NCI-H2227 treated with DMSO at 0.1 percent for 48 hours (cell line): ENCODE measurements around the gene PUM2.
"Not testable (repeated sequence)": the region's sequence is repeated elsewhere in the genome, so short reads cannot be mapped to it uniquely, and the experiment has no call there.

ENCODE experiments used
- DNase-seq: peaks from one replicate; lab custom pipeline; 2025; lab: John Stamatoyannopoulos, UW

The PUM2 gene

DNA sequence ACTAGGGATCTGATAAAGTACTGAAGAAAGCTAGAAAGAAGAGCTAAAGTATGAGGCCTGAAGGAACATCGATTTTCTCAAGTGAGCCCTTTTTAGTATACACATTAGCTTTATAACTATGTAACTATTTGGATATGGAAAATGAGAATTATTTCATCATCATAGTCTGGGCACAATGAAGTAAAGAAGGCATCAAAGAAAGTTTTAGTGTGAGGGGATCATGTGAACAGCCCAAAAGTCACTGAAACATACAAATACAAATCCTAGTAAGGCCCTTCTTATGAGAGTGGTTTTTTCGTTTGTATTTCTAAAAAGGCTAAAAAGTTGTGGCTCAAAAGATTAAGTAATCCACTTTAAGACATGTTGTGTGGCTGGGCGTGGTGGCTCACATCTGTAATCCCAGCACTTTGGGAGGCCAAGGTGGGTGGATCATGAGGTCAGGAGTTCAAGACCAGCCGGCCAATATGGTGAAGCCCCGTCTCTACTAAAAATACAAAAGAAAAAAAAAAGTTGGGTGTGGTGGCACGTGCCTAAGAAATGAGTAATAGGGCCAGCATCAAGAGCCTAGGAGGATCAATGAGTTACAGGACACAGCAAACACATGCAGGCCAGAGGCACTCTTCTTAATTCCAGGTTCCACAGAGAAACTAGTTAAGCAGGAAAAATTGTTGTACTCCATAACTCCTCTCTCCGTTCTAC lies 61.9 kb downstream of the PUM2 start:
- DNase-seq: no peak

DNA sequence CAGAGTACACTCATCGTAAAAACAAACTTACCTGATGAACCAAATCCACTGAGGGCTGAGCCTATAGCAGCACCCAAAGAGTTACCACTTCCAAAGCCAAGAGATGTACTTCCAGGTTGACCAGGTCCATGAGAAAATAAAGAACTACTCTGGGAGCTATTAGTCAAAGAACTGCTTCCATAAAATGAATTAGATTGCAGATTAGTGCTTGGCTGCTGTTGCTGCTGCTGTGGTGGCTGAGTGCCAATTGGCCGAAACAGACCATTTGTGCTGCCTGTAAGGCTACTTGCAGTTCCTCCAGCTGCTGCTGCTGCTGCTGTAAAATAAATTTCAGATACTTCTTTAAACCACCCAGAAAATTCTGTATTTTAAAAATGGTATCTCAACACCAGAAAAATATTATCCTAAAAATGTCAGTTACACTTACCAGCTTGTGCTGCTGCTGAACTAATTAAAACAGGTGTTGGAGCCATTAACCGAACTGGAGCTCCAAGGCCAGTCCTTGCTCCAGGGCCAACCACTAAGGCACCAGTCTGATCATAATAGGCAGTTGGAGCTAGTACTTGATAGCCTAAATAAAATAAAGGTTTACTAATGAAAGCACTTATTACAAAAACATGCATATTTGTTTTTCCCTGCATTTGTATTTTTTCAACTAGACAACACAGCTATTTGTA lies 67.6 kb downstream of the PUM2 start:
- DNase-seq: no peak

DNA sequence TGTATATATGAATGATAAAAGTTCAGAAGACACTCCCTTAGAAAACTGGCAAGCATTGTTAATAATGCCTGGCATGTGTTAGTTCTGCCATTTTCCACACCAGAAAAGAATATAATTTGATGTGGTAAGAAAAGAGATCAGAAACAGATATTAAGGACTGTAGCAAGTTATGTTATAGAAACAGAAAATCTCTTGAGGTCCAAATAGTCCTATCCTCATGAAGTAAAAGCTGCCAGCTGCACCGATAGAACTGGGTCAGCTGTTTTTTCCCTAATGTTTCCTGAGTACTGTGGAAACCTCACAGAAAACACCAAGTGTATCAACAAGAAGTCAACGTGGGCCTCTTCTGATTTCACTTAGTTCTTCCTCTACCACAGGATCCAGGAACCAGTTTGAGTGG lies 68.8 kb downstream of the PUM2 start:
- no peak for DNase-seq

DNA sequence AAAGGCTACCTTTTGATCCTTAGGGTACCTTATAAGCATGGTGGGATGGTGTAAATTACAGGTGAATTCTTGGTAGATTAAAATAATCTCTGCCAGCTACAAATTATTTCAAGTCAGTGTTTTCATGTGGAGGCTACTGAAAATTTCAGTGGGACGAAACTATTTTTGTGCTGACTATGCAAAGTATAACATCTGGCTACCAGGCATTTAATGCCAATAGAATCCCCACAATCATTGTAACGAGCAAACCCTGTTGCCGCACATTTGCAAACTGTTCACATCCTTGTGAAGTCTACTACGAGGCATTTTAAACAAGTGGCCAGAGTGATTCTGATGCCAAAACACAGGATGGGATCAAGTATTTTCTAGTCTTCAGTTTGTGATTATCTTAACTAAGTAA lies 77.6 kb downstream of the PUM2 start:
- DNase-seq: no peak

DNA sequence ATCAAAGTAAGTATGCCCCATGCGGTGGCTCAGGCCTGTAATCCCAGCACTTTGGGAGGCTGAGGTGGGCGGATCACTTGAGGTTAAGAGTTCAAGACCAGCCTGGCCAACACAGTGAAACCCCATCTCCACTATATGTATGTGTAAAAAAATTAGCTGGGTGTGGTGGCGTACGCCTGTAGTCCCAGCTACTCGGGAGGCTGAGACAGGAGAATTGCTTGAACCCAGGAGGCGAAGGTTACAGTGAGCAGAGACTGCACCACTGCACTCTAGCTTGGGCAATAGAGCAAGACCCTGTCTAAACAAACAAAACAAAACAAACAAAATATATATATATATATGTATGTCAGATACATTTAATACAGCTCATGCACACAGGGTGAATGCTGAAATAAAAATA lies 82.3 kb downstream of the PUM2 start:
- DNase-seq: not testable (repeated sequence)

DNA sequence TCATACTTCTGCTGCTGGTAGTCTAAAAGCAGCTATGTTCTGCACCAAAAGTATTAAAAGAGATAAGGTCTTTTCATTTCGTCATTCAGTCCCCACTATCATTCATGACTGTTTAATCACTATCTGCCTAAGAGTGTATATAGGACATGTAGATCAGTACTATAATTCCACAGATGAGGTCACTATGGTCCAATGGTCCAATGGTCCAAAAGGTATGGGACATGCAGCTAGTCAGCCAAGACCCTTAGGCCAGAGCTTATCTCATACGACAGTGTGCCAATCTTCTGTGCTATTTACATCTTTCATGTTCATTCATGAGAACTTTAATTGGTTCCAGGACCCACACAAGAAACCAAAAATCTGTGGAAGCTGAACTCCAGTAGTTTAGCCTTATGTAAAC lies 83.1 kb downstream of the PUM2 start:
- DNase-seq: no peak

DNA sequence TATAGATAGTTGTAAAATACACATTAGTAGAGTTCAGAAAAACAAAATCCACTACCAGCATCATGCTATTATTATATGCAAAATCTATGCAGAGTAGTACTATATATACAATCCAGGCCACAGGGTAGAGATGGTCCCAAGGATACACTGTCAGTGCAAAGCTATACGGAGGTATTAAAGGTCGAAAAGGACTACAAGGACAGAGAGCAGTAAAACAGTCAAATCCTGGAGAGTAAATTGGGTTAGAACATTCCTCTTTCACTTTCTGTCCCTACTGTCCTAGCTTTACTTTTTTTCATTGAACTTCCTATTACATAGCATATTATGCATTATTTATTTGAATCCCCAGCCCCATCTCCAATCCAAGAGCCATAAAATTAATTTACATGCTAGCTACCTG lies 86.0 kb downstream of the PUM2 start:
- no peak for DNase-seq

DNA sequence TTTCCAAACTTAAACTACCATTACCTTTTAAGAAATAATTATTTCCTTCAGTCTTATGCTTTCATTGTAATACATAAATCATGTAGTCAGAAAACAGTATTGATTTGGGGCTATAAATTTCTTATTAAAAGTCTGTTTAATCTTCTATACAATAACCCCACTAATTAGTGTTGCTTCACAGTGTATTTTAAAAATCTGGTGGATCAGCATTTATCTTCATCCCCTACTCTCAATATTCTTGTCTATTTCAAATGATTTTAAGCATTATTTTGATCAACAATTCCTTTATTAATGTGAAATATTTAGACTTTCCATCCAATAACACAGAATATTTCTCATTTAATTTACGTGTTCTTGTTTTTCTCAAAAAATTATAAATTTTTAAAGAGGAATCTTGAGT lies 93.2 kb downstream of the PUM2 start:
- no peak for DNase-seq

DNA sequence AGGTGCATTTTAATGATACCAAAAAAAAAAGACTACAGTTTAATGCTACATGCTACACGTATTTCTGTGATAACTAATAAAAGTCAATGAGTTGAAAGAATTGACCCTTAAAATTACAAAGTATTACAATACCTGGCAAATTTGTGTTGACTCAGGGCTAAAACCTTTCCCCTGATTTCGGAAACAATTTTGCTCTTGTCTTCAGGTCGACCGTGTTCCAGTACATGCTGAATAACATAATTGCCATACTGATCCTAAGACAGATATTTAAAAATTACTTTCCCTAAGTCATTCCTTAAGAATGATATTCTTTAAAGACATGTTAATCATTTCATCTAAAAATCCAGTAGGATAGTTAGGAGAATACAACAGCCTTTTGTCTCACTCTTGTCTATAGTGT lies 95.9 kb downstream of the PUM2 start:
- DNase-seq: no peak

DNA sequence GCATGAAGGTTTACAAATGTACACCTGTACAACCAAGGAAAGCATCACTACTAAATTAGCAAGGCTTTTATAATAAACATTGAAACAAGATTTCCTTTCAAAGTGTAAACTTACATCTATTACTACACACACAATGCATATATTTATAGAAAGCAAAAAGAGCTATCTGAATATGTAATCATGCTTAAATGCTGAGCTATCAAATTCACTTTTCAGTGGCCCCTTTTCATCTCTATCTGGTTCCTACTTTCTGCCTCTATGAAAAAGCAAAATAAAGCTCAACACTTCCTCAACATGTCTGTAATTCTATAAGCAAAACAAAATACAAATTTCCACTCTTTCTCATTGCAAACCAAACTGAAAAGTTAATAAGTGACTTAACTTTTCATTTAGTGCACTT lies 100.2 kb downstream of the PUM2 start:
- no peak for DNase-seq

DNA sequence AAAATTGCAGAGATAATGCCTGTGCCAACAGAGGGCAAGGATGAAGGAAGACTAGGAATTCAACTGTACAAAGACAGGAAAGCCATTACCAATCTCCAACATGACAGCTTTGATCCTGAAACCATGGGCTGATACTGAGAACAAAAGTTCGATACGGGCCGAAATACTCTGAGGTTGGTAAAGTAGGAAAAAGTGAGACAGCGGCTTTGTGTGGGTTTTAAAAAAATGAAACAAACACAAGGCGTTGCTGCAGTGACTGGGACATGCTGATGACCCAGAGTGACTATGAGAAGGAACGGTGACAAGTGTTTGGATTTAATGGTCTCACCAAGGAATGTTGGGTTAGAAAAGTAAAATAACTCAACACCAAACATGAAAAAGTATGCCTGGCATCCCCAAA lies 101.5 kb downstream of the PUM2 start:
- no peak for DNase-seq

DNA sequence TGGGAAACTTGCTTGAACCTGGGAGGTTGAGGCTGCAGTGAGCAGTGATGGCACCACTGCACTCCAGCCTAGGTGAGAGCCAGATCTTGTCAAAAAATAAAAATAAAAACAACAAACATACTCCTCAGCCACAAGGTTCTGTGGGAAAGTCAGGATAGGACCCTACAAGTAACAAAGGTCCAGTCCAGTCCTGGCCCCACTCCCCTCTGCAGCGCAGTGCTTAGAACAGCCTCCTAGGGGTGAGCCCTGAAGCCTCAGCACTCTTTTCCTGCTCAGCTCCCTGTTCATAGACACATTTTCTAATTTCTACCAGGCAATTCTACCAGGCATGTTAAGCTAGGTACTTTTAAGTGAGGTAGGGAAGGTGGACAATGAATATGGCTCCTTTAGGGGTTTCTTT lies 103.6 kb downstream of the PUM2 start:
- no peak for DNase-seq

DNA sequence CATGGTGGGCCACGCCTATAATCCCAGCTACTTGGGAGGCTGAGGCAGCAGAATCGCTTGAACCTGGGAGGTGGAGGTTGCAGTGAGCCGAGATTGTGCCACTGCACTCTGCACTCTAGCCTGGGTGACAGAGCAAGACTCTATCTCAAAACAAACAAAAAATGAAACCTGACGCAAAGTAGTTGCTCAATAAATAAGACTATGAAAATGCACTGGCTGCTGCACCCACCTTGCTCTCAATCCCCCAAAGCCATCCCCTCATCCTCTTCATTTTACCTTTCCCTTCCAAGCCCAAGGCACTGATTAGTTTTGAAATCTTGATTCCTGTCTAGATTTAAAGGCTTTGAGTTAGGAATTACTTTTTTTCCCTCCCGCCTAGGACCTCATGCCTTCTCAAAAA lies 107.0 kb downstream of the PUM2 start:
- not testable (repeated sequence) for DNase-seq

DNA sequence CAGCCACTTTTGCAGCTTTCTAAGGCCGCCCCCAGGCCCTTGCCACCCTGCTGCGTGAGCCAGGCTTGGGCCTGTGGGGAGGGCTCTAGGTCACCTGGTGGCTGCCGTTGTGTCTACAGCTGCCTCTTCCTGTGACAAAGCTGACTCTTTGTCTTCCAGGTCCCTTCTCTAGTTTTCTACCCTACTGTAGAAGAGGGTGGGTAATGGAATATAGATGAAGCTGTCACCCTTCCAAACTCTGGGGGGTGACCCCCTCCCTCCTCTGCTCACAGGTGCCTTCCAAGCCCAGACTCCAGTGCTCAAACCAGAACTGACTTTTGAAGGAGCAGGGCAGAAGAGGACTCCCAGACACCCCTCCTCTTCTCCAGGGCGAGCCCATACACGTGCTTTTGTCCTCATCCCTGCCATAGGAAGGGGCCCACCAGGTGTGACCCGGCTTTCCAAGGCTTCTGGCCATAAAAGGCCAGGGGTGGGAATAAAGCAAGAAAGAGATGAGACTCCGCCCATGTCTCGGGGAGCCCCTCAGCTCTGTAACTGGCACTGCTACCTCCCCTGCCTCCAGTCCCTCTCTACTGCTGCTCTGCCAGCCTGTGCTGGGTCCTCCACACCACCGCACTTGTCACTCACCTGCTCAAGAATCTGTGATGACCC lies 107.8 kb downstream of the PUM2 start:
- no peak for DNase-seq

DNA sequence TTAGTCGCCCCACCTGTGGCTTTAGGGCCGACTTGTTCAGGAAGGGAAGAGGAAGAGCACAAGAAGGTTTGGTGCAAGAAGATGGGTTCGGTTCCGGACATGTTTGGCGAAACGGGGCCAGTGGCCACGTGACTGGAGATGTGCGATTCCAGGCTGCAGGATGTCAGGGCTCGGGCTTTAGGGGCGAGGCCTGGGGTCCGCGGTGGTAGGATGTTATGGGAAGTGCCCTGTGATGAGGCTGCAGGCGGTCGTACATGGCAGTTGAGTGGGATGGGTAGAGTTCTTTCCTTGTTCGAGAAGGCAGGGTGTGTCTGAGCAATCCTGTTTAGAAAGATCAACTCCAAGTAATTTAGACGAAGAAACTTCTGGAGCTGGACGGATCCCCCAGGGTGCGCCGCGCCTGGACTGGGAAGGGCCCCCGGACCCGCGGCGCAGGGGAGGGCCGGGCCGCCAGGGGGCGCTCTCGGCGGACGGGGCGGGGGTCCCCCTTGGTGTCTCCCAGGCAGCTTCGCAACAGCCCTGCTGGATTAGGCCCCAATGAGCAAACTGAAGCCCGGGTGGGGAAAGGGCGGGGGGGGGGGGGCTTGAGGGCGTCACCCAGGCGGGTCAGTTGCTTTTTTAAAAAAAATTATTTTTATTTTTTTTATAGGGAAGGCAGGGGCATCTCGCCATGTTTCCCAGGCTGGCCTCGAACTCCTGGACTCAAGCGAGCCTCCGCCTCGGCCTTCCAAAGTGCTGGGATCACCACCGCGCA lies 108.5 kb downstream of the PUM2 start:
- no peak for DNase-seq

DNA sequence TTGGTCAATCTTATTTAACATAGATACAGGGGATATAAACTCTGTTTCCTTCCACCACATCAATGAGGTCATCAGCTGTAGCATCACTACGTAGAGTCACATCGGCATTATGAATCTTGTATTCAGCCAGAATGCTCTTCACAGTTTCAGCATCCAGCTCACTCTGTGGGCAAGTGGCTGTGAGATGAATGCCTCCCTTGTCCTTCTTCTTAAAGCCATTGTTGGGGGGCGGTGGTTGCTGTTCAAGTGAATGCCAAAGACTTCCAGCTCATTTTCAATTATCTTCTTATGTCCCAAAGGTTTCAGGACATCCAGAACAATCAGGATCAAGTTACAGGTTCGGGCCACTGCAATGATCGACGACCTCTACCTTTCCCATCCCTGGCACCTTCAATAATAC lies 110.4 kb downstream of the PUM2 start:
- not testable (repeated sequence) for DNase-seq

DNA sequence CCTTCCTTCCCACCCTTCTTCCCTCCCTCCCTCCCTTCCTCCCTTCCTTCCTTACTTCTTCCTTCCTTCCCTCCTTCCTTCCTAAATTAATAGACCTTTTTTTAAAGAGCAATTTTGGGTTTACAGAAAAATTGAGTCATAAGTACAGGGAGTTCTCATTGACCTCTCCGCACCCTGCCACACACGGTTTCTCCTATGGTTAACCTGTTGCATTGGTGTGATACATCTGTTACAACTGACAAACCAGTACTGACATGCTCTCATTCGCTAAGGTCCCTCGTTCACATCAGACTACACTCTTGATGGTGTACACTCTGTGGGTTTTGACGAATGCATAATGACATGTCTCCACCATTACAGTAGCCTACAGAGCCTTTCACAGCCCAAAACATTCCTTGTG lies 114.1 kb downstream of the PUM2 start:
- no peak for DNase-seq

DNA sequence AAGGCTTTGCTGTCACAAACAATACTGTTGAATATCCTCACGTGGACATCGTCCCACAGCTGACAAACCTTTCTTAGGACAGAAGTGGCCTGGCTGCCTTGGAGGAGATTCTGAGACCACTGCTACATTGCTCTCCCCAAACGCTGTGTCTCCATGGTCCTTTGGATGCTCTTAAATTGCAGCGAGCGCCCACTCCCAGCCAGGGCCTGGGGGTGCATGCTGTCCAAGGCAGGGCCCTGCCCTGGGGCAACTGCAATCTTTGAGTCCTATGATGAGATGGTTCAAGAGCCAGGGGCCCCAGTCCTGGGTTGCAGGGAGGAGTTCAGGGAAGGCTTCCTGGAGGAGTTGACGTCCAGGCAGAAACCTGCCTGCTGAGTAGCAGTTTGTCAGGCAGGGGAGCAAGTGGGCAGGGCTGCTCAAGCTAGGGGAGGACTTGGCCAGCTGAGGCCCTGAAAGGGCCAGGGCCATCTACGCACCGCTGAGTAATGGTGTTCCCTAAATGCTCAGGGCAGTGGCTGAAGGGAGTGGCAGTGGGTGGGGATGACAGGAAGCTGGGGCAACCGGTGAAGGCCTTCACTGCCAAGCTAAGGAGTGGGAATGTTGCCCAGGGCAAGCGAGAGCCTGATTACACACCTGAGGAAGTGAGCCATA lies 114.9 kb downstream of the PUM2 start:
- DNase-seq: no peak

DNA sequence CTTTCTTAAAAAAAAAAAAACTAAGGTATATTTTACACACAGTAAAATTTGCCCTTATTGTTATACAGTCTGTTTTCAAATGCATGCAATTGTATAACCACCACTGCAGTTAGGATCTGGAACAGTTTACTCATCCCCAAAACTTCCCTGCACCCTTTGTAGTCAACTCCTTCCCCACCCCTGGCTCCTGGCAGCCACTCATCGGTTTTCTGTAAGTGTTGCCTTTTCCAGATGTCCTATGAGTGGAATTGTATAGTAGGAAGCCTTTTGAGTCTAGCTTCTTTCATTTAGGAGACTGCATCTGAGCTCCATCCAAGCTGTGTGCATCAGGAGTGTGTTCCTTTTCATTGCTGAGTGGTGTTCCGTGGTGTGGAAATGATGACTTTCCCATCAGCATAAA lies 116.0 kb downstream of the PUM2 start:
- DNase-seq: not testable (repeated sequence)

DNA sequence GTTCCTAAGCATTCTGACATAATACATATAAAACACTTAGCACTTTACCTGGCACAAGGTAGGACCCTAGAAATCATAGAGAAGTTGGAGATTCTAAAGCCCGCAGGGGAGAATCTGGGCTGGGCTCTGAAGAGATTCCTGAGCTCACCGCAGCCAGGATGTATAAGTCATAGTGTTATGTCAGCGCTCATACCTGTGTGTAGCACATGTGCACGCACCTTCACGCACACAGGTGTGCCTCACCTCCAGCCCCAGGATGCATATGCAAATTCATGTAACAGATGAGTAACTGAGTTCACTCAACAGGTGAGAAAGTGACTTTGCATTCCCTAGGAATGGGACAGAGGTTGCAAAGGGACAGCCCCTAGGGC lies 117.8 kb downstream of the PUM2 start:
- no peak for DNase-seq

DNA sequence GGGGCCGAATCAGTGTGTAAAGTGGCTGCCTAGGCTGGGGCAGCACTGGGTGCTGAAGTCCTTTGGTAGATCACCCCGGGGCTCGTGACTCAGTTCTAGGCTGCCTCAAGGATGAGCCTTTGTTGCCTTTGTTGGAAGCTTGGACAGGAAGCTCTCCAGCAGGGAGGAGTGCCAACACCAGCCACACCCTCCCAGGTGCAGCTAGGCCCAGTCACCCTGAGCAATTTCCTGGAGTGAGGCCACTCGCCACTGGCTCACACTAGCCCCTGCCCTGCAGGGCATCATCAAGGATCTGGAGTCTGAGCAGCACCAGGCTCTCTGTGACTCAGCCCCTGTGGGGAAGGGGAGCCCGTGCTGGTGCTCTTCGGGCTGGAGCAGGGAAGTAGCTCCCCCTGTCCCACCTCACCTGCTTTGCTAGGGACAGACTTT lies 119.0 kb downstream of the PUM2 start:
- no peak for DNase-seq

DNA sequence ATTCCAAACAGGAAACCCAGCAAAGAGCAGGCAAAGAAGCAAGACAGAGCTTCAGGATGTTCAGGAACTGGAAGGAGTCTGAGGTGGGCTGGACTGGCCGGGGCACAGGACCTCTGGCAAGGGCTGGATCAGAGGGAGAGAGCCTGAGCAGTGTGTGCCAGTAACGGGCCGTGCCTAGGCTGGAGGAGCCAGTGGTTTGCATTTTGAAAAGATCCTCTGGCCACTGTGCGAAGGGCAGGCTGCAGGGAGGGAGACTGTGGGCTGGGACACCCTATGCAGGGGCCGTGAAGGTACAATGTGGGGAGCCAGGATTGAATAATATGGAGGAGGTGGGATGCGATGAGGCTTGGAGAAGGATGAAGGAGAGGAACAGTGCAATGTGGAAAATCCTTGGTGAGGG lies 119.5 kb downstream of the PUM2 start:
- DNase-seq: no peak

DNA sequence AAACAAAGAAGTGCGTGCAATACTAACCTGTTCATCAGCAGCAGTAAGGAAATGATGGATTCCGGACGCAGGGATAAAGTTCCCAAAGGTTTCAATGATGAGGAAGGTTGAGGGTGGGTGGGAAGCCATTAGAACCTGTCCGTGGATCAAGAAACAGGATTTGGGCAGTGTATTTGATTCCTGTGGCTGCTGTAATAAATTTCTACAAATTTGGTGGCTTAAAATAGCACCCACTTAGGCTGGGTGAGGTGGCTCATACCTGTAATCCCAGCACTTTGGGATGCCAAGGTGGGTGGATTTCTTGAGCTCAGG lies 120.6 kb downstream of the PUM2 start:
- no peak for DNase-seq
